ENCODE data around the gene CLASP2.

DNA sequence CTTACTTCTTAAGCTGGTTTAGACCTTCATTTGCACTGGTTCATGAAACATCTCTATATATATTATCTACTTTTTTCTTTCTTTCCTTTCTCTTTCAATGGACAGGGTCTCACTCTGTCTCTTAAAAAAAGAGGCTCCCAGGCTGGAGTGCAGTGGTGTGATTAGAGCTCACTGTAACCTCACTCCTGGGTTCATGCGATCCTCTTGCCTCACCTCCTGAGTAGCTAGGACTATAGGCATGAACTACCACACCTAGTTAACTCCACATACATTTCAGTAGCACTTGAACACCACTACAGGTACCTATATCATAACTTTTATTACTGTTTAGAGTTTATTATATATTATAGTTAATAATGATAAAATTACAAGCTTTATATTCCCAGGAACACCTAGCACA, 160.8 kb downstream of the CLASP2 start:
- TF ChIP-seq, protein P1, sequence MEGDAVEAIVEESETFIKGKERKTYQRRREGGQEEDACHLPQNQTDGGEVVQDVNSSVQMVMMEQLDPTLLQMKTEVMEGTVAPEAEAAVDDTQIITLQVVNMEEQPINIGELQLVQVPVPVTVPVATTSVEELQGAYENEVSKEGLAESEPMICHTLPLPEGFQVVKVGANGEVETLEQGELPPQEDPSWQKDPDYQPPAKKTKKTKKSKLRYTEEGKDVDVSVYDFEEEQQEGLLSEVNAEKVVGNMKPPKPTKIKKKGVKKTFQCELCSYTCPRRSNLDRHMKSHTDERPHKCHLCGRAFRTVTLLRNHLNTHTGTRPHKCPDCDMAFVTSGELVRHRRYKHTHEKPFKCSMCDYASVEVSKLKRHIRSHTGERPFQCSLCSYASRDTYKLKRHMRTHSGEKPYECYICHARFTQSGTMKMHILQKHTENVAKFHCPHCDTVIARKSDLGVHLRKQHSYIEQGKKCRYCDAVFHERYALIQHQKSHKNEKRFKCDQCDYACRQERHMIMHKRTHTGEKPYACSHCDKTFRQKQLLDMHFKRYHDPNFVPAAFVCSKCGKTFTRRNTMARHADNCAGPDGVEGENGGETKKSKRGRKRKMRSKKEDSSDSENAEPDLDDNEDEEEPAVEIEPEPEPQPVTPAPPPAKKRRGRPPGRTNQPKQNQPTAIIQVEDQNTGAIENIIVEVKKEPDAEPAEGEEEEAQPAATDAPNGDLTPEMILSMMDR (conservative IDR thresholded peaks at IDR 0.05; ENCODE audit: low read length), result no peak
- no peak for TF ChIP-seq EZH2phosphoT487 (IDR thresholded peaks at IDR 0.05; ENCODE audit: borderline replicate concordance)

Measured in Loucy (cell line).